Measurements from ENCODE around the gene KCNJ6.
"Not testable (repeated sequence)": the region's sequence is repeated elsewhere in the genome, so short reads cannot be mapped to it uniquely, and the experiment has no call there.

KCNJ6 gene

DNA sequence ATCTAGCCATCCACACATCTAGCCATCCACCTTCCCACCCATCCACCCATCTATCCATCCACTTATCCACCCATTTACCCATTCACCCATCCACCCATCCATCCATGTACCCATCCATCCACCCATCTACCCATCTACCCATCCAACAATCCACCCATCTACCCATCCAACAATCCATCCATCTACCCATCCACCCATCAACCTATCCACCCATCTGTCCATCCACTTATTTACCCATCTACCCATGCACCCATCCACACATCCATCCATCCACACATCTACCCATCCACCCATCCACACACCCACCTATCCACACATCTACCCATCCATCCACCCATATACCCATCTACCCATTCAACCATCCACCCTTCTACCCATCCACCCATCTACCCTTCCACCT lies 311.3 kb downstream of the KCNJ6 start:
- no peak for DNase-seq (ENCODE audit: low read depth, low spot score)

DNA sequence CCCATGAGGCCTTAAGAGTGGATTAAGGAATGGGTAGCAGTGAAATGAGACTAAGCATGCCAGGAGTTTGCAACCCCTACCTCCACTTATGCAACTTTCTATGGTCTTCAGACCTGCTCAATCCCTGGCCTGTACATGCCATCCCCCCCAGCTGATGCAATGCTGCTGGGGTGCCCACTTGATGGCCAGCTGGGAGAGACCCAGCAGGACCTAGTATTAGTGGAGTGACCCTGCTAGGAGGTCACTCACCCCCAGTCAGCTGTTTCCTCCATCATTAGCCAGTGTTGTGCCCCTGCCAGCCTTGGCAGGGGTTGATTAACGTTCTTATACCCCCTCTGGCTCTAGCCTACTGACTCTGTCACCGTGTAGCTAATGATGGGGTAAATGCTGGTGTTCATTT lies 313.1 kb downstream of the KCNJ6 start:
- DNase-seq (ENCODE audit: low read depth, low spot score) = no peak

DNA sequence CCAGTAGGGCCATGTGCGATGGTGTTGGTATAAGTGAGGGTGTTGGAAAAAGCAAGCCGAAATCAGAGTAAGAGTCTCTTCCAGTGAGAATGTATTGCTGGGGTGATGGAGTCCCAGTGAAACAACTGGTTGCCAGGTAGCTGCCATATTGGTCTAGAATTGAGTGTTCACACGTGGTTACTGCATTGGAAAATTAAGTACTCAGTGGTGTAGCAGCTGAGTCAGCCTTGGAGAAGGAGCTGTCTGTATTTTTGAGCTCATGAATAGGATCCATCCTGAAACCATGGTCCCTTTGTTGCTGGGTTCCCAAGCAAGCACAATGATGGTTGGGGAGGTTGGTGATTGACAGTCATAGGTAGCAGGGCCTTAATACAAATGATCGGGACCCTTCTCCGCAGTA lies 314.3 kb downstream of the KCNJ6 start:
- DNase-seq (ENCODE audit: low read depth, low spot score) = no peak

DNA sequence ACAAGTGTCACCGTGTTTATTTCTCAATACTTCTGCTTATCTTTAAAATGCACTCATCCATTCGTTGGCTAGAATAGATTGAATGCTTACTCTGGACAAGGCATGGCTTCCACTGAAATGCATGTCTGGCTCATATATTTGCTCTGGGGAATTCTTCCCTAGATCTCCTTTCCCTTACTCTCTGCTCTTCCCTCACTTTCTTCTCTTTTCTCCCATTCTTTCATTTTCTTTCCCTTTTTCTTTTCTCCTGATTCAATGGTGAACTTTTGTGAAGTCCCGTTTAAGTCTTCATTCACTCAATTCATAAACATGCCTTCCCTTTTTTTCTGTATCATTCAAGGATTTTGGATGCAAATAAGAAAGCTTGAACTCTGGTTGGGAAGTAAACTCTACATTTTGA lies 315.2 kb downstream of the KCNJ6 start:
- DNase-seq (ENCODE audit: low read depth, low spot score) = no peak

DNA sequence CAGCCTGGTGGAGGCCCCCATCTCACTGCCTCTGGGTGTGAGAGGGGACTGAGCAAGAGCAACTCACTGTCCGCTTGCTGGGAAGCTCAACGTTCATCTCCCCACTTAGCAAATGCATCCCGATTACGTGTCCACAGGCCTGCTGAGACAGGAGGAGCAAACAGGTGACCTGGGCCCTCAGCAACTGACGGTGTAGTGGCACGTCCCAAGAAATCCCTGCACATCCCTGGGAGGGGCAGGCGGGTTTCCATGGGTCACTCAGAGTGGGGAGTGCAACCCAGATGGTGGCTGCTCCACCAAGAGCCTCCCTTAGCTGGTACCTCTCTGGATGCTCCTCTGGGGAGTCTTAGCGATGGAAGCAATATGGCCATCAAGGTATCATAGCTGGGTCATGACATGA lies 320.3 kb downstream of the KCNJ6 start:
- DNase-seq (ENCODE audit: low read depth, low spot score) = no peak

DNA sequence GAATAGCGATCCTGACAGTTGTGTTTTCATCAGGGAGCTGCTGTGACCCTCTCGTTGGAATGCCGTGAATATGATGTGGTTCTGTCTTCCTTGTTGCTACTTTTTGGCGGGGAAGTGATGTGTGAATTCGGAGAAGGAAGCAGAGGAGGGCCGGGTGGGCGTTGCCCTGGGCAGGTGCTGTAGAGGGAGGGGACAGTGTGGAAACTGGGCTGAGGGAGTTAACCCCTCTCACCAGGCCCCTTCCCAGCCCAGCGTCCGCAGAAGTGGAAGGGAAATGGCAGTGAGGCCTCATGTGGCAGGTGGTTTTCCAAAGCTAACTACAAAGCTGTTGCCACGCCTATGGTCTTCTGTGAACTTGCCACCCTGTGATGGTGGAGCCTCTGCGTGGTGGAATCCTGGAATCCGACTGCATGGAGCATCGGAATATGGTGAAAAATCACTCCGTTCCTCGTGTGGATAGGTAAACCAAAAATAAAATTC lies 321.7 kb downstream of the KCNJ6 start:
- DNase-seq (ENCODE audit: low read depth, low spot score) = no peak

DNA sequence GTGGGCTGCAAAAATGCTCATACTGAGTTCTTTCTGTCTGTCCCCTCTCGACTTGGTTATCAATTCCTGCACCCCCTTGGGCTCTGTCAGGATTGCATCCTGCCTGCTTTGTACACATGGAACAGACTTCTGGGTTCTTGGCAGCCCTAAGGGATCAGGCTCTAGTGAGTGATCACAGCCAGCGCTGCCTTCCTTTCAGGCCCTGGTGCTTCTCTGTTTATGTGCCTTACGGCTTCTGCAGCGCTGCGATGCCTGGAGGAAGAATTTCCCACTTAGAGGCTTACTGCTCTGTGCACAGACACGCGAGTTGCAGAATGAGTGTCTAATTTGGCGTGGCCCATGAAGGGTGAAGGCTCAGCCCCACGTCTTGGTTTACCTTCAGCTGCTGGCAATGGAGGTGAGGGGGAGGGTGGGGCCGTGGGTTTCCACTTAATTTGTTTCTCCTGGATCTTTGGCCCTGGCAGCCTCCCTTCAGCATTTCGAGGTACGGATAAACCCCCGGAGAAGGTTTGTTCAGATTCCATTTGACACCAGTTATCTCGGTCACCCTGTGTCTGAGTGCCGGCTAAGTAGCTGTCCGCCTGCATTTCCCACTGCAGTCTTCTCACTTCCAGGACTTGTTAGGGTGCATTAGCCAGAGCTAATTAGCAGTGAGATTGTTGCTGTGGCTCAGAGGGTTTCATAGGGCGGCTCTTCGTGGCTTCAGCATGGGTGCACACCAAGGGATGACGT lies 322.4 kb downstream of the KCNJ6 start:
- DNase-seq (ENCODE audit: low read depth, low spot score) = no peak

DNA sequence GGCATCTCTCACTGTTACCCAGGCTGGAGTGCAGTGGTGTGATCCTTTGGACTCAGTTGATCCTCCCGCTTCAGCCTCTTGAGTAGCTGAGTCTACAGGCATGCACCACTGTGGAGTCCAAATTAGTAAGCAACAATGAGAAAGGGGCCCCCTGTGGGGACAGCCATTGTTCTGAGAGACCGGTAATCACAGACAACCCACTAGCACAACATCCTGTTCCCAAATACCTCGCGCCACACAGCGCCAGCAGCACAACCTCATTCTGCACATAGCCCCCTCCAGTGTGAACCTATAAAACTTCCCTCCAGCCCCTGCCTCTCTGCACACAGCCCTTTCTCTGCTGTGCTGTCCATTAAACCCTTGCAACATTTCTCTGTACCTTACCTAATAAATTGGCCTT lies 323.2 kb downstream of the KCNJ6 start:
- no peak for DNase-seq (ENCODE audit: low read depth, low spot score)

DNA sequence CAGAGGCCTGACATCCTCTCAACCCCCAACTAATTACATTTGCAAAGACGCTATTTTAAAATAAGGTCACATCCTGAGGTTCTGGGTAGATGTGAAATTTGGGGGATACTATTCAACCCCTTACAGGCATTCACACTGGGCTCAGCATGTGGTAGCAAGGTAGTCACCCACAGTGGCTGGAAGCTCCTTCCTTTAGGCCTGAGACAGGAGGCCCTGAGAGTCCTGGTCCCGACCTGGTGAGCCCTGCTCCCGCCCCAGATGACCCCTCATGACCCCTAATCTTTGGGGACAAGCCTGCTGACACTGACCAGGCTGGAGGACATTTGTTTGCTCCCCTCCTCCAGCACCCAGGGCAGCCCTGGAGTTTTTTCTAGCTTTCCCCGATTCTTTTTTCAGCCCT lies 323.8 kb downstream of the KCNJ6 start:
- no peak for DNase-seq (ENCODE audit: low read depth, low spot score)

DNA sequence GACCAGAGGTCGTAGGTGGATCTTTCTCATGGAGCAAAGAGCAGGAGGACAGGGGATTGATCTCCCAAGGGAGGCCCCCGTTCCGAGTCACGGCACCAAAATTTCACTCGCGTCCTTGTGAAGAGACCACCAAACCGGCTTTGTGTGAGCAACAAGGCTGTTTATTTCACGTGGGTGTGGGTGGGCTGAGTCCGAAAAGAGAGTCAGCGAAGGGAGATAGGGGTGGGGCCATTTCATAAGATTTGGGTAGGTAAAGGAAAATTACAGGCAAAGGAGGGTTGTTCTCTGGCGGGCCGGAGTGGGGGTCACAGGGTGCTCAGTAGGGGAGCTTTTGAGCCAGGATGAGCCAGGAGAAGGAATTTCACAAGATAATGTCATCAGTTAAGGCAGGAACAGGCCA lies 324.3 kb downstream of the KCNJ6 start:
- not testable (repeated sequence) for DNase-seq (ENCODE audit: low read depth, low spot score)

DNA sequence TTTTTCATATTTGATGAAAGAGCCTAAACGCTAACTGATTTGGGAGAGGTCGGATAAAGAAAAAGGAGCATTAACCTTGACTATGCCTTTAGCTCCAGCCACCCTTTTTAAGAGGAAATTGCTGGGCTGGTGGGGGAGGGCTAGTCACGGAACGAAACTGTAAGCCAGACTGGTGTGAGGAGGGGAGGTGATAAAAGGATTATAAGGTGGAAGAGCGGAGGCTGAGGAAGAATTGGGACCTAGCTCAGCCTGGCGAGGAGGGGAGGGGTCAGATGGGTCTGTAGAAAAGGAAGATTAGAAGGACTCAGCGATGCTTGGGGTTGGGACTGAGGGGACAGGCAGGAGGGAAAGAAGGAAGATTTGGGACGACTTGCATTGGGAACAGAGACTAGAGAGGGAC lies 325.4 kb downstream of the KCNJ6 start:
- DNase-seq (ENCODE audit: low read depth, low spot score) = not testable (repeated sequence)

DNA sequence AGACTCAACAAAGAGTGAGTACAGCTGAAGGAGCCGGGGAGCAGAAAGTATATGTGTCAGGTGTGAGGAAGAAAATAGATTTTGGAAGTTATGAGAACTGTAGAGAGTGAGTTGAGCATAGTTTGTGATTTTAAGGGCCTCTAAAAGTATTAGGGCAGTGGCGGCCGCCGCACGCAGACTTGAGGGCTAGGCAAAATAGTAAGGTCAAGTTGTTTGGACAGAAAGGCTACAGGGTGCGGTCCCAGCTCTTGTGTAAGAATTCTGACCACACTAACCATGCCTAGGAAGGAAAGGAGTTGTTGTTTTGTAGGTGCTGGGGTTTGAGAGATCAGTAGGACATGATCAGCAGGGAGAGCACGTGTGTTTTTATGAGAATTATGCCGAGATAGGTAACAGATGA lies 327.6 kb downstream of the KCNJ6 start:
- DNase-seq (ENCODE audit: low read depth, low spot score) = not testable (repeated sequence)

DNA sequence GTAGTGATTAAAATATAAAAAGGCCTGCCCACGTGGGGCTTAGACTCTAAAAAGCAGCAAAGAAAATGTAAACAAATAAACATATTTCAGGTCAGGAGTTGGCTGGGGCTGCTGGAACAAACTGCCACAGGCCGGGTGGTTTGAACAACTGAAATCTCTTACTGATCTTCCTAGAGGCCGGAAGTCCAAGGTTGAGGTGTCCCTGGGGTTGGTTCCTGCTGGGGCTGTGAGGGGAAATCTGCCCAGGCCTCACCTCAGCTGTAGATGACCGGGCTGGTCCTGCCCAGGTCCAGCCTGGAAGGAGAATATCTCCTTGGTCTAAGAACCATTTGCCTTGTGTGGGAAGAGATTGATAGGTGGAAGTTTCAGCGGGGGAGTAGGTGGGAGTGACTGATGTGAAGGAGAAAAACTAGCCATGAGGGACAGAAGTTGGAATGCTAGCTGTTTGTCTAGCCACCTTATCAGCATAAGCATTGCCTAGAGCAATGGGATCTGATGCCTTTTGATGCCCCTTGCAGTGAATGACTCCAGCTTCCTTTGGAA lies 328.6 kb downstream of the KCNJ6 start:
- no peak for DNase-seq (ENCODE audit: low read depth, low spot score)

DNA sequence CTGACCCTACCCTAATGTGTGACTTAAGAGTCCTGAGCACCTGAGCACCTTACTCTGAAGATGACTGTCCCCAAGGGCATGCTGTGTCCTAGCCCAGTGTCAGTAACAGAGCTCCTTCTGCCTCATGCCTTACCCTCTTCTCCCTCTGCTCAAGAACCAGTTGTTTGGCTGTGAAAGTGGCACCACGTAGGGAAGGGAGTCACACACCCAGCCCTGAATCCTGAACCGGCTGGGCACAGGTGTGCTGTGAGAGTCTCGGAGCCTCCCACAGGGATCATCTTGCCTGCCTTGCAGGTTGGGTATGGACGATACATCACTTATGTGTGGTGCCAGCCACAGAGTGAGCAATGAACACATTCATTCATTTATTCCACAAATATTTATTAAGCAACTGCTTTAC lies 329.1 kb downstream of the KCNJ6 start:
- DNase-seq (ENCODE audit: low read depth, low spot score) = no peak

DNA sequence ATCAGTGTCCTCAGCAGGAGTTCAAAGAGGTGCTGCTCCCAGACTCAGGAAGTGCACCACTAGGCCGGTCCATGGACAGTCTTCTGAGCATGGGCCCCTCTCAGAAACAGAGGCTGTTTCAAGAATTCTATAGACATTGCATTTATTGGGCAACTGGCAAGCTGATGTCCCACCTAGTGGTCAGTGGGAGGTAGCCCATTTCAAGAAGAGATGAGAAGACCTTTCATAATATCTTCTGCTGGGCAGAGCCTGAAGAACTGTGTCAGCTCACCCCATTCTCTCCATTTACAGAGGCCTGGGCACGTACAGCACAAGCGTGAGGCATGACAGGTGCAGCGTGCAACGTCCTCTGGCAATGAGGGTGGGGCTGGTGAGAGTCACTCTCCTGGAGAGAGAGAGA lies 333.7 kb downstream of the KCNJ6 start:
- DNase-seq (ENCODE audit: low read depth, low spot score) = peak; percentile 43

DNA sequence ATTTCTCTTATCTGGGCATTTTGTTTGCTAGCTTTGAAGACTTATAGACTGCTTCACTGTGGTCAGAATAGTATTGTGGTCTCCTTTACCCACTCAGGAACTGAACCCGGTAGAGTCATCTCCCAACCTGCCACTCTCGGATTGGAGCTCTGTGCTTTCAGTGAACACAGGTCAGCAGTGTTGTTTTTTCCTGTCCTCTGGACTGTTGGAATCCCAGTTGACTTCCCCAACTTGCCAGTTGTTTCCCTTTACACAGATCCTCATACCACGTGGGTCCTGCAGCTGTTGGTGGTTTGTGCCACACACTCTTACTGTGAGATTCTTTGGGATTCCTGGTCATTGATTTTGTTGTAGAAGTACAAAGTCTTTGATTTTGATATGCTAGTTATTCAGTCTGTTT lies 335.6 kb downstream of the KCNJ6 start:
- no peak for DNase-seq (ENCODE audit: low read depth, low spot score)

DNA sequence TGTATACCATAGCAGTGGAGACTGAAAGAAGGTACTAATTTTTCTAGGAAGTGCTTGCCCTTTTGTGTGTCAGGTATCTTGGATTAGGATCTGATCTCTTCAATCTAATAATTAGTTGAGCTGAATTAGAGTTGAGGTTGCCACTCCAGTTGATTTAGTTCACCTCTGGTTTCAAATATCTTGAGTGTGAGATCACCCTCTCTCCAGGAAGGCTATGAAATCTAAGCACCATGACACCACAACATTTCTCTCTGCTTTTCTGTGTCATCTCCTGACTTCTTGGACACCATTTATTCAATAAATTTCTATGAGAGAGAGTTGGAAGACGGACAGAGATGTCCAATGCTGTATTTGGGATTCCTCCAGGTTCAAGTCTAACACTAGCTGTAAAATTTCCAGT lies 336.9 kb downstream of the KCNJ6 start:
- DNase-seq (ENCODE audit: low read depth, low spot score) = no peak

DNA sequence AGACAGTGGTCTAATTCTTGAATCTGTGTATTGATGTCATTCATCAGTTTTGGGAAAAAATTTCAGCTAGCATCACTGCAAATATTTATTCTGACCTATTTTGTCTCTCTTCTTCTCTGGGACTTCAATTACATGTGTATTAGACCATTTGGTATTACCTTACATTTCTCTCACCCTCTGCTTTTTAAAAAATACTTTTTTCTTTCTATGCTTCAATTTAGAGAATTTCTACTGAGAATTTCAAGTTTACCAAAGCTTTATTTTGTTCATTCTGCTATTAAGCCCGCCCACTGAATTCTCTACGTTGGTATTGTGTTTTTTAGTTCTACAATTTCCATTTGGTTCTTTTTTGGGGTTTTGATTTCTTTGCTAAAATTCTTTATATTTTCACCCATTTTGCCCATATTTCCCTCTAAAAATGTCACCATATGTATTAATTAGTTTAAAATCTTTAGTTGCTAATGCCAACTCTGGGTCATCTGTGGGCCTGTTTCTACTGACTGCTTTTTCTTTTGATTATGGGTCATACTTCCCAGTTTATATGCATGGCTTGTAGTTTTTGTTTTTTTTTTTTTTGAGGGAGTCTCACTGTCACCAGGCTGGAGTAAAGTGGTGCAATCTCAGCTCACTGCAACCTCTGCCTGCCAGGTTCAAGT lies 337.7 kb downstream of the KCNJ6 start:
- DNase-seq (ENCODE audit: low read depth, low spot score) = no peak

DNA sequence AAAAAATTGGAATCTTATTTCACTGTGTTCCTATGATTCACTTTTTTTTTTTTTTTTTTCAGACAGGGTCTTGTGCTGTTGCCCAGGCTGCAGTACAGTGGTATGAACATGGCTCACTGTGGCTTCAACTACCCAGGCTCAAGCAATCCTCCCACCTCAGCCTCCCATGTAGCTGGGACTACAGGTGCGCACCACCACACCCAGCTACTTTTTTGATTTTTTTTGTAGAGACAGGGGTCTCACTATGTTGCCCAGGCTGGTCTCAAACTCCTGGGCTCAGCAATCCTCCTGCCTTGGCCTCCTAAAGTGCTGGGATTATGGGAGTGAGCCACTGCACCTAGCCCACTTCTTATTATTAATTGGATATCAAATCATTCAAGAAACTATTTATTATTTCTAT lies 339.3 kb downstream of the KCNJ6 start:
- DNase-seq (ENCODE audit: low read depth, low spot score) = not testable (repeated sequence)

DNA sequence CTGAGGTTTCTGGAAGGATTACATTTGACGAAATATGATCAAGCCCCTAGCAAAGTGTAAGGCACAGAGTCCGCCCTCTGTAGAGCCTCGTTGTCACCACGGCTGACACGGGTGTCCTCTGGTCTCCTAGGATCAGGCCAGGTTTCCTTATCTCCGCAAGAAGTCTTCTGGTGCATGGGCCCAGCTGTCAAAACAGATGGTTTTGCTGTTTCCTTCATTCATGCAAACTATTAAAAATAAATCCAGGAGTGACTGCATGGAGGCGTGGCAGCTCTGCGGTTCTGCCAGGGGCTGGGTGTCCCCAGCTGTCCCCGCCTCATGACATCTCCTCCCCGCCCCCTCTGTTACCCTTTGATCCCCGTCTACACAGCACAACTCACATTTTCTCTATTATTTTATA lies 340.7 kb downstream of the KCNJ6 start:
- DNase-seq (ENCODE audit: low read depth, low spot score) = no peak

DNA sequence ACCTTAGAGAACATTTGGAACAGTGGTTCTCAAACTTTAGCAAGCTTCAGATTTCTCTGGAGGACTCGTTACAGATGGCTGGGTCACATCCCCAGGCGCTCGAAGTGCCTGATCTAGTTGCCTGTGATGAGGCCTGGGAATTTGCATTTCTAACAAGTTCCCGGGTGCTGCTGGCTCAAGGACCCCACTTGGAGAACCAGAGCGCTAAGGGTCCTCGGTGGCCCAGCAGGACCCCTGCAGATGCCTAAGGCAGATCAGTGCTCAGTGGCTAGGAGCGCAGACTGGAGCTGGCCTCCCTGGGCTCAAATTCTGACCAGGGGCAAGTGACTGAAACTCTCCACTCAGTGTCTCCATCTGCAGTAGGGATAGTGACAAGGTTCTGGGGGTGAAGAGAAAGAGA lies 341.5 kb downstream of the KCNJ6 start:
- no peak for DNase-seq (ENCODE audit: low read depth, low spot score)

DNA sequence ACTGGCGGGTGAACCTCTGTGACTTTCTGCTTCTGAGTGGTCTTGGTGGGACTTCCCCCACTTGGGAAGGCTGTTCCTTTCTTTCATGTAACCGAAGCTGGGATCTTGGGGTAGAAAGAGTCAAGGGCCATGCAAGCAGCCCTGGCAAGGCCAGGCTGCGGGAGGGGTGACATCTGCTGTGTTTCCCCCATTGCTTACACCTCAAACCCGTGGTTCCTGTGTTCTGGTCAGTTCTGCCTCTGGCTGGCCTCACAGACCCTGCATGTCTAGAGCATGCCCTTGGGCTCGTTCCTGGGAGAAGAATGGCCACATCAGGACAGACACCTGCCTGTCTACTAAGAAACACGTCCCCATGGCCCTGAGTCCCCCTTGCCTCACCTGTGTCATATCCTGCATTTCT lies 341.9 kb downstream of the KCNJ6 start:
- DNase-seq (ENCODE audit: low read depth, low spot score) = no peak

DNA sequence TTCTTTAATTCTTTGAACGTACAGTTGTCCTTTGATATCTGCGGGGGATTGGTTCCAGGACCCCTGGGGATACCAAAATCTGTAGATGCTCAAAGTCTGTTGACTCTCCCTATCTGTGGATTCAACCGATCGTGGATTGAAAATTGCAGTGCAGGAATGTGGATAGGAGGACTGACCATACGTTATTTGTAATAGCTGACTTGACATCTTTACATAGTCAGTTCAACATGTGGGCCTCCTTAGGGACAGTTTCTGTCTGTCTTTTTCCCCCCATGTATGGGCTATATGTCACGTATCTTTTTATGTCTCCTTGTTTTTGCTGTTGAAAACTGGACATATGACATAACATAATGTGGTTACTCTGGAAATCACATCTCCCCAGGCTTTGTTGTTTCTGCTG lies 344.8 kb downstream of the KCNJ6 start:
- DNase-seq (ENCODE audit: low read depth, low spot score) = no peak
